ENCODE measurements around the gene PPFIBP1.

Gene PPFIBP1

GRCh38 chr12:27553941-27554340 is 29.9 kb downstream of the PPFIBP1 start:
- no peak for DNase-seq
- H3K9me3 ChIP-seq (replicated peaks; ENCODE audit: insufficient read depth, low read length) = no peaks in the 10 kb centered on the region
- H3K27ac ChIP-seq (ENCODE audit: low read length) = no peak overlapping the region
- H3K4me2 ChIP-seq (ENCODE audit: low read depth, low read length) = no peak overlapping the region
- no peaks in the 10 kb centered on the region for H3F3A ChIP-seq (ENCODE audit: insufficient read depth, low read length)
- no peak overlapping the region for H2AFZ ChIP-seq (ENCODE audit: low read length)
- H3K36me3 ChIP-seq (replicated peaks; ENCODE audit: insufficient read depth, low read length) = no peaks in the 10 kb centered on the region
- H3K27me3 ChIP-seq (replicated peaks; ENCODE audit: insufficient read depth, low read length) = no peaks in the 10 kb centered on the region
- H3K4me1 ChIP-seq (ENCODE audit: low read length) = no peaks in the 10 kb centered on the region
- H3K9ac ChIP-seq (ENCODE audit: low read length) = no peak overlapping the region
- no peaks in the 10 kb centered on the region for H3K79me2 ChIP-seq (ENCODE audit: low read length)
- TF ChIP-seq EZH2 (optimal IDR thresholded peaks at IDR 0.05; ENCODE audit: low read depth, low read length) = no peak
- TF ChIP-seq CTCF (IDR thresholded peaks at IDR 0.05; ENCODE audit: low read length) = no peak
- no peak for TF ChIP-seq EZH2phosphoT487 (IDR thresholded peaks at IDR 0.05; ENCODE audit: low read length)
- H3K9me2 ChIP-seq (replicated peaks; ENCODE audit: insufficient read depth, low read length) = no peaks in the 10 kb centered on the region
- H3K4me3 ChIP-seq (ENCODE audit: low read length) = no peak overlapping the region
- H4K20me1 ChIP-seq (ENCODE audit: insufficient read depth, low read length) = no peaks in the 10 kb centered on the region

GRCh38 chr12:27554421-27555186 is 30.6 kb downstream of the PPFIBP1 start:
- no peak overlapping the region for H2AFZ ChIP-seq (ENCODE audit: low read length)
- no peaks in the 10 kb centered on the region for H3K27me3 ChIP-seq (replicated peaks; ENCODE audit: insufficient read depth, low read length)
- H3K4me2 ChIP-seq (ENCODE audit: low read depth, low read length) = no peak overlapping the region
- H3K27ac ChIP-seq (ENCODE audit: low read length) = no peak overlapping the region
- no peak overlapping the region for H3K9ac ChIP-seq (ENCODE audit: low read length)
- no peaks in the 10 kb centered on the region for H3F3A ChIP-seq (ENCODE audit: insufficient read depth, low read length)
- H3K9me3 ChIP-seq (replicated peaks; ENCODE audit: insufficient read depth, low read length) = no peaks in the 10 kb centered on the region
- no peaks in the 10 kb centered on the region for H3K4me1 ChIP-seq (ENCODE audit: low read length)
- H3K79me2 ChIP-seq (ENCODE audit: low read length) = no peaks in the 10 kb centered on the region
- H3K9me2 ChIP-seq (replicated peaks; ENCODE audit: insufficient read depth, low read length) = no peaks in the 10 kb centered on the region
- no peak for DNase-seq
- H4K20me1 ChIP-seq (ENCODE audit: insufficient read depth, low read length) = no peaks in the 10 kb centered on the region
- H3K4me3 ChIP-seq (ENCODE audit: low read length) = no peak overlapping the region
- TF ChIP-seq EZH2phosphoT487 (IDR thresholded peaks at IDR 0.05; ENCODE audit: low read length) = no peak
- TF ChIP-seq EZH2 (optimal IDR thresholded peaks at IDR 0.05; ENCODE audit: low read depth, low read length) = no peak
- TF ChIP-seq CTCF (IDR thresholded peaks at IDR 0.05; ENCODE audit: low read length) = no peak
- no peaks in the 10 kb centered on the region for H3K36me3 ChIP-seq (replicated peaks; ENCODE audit: insufficient read depth, low read length)

- Histone ChIP-seq H3K9me3 (replicated peaks; ENCODE audit: insufficient read depth, low read length) (no peaks in the 10 kb centered on the region), H3K4me3 (ENCODE audit: low read length) (no peak overlapping the region), H3K27me3 (replicated peaks; ENCODE audit: insufficient read depth, low read length) (no peaks in the 10 kb centered on the region), H3K36me3 (replicated peaks; ENCODE audit: insufficient read depth, low read length) (no peaks in the 10 kb centered on the region), H3K9ac (ENCODE audit: low read length) (no peak overlapping the region), H4K20me1 (ENCODE audit: insufficient read depth, low read length) (no peaks in the 10 kb centered on the region), H3K9me2 (replicated peaks; ENCODE audit: insufficient read depth, low read length) (no peaks in the 10 kb centered on the region), H3F3A (ENCODE audit: insufficient read depth, low read length) (no peaks in the 10 kb centered on the region), H3K4me2 (ENCODE audit: low read depth, low read length) (no peak overlapping the region), H3K27ac (ENCODE audit: low read length) (no peak overlapping the region), H3K79me2 (ENCODE audit: low read length) (no peaks in the 10 kb centered on the region), H3K4me1 (ENCODE audit: low read length) (no peaks in the 10 kb centered on the region), H2AFZ (ENCODE audit: low read length) (no peak overlapping the region)
- no peak for TF ChIP-seq EZH2phosphoT487 (IDR thresholded peaks at IDR 0.05; ENCODE audit: low read length)
- no peak for TF ChIP-seq CTCF (IDR thresholded peaks at IDR 0.05; ENCODE audit: low read length)
- TF ChIP-seq EZH2 (optimal IDR thresholded peaks at IDR 0.05; ENCODE audit: low read depth, low read length) = no peak
- DNase-seq = no peak
Measured at GRCh38 chr12:27555361-27555760, 31.4 kb downstream of the PPFIBP1 start.

Measured in MM.1S (cell line).